ENCODE measurements around the gene RABL6. TPM values are rescaled to one million over a fixed set of nuclear protein-coding genes. Genes with fewer than 3 reads are reported as not detected.
A peak's percentile ranks its signal among the peaks of the same experiment; 100 is the strongest.

The RABL6 gene
- total RNA-seq, 1 donor from 2014 or later = 69.4 TPM

DNA sequence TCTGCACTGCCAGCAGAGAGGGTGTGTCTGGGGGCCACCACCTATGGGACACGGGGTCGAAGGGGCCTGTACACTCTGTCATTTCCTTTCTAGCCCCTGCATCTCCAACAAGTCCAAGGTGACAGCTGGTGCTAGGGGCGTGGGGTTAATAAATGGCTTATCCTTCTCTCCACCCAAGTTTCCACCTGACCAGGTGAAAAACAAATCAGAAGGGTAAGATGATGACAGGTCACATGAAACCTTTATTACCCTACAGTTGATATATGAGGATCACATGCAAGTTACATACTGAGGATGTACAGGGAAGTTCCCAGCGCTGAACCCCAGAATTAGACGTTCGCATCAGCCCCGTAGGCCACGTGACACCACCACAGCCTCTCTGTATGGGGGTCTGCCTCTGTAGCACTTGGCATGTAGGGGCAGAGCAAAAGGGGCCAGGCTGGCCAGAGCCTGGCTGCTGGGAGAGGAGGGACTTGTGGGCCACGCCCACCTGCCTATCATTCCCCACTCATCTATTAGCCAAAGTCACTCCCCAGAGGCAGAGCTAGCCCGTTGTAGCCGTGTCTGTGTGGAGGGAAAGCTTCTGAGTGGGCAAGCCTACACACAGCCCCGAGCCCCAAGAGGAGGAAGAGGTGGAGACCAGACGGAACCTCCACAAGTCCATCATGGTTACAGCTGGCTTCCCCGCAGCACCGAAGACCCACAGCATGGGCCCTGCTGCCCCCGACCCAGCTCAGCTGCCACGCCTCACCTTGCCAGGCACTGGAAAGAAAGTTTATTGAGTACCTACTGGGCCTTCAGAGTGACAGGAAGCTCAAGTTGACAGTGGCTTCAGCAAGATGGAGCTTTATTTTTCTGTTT, 14.4 kb upstream of the RABL6 start:
- H4K20me1 ChIP-seq (ENCODE audit: insufficient read depth, low read length) = peaks cover 22% of the 10 kb centered on the region
- no peaks in the 10 kb centered on the region for H3K9me3 ChIP-seq (ENCODE audit: insufficient read depth, low read depth, low read length)
- no peak overlapping the region for H2AFZ ChIP-seq (ENCODE audit: low read depth, low read length)
- no peaks in the 10 kb centered on the region for H3K27me3 Mint-ChIP-seq (ENCODE audit: low read depth, unreplicated experiment)
- peaks cover 9% of the 10 kb centered on the region for H3K79me2 ChIP-seq (ENCODE audit: insufficient read depth, low read length)
- FAIRE-seq = no peak
- no peak for DNase-seq (ENCODE audit: low read depth)
- H3K36me3 Mint-ChIP-seq (ENCODE audit: low read depth, unreplicated experiment) = peaks cover 6% of the 10 kb centered on the region
- H3K4me3 Mint-ChIP-seq (ENCODE audit: unreplicated experiment) = peak overlapping the region; percentile 41
- no peak overlapping the region for H3K4me2 ChIP-seq (ENCODE audit: low read length)
- H3K27ac ChIP-seq (ENCODE audit: low read depth, low read length) = no peak overlapping the region
- no peak overlapping the region for H3K4me3 ChIP-seq (ENCODE audit: insufficient read depth, low read depth, low read length)
- TF ChIP-seq EZH2 (IDR thresholded peaks at IDR 0.05; ENCODE audit: insufficient read depth, low read length) = no peak
- TF ChIP-seq, protein P1, sequence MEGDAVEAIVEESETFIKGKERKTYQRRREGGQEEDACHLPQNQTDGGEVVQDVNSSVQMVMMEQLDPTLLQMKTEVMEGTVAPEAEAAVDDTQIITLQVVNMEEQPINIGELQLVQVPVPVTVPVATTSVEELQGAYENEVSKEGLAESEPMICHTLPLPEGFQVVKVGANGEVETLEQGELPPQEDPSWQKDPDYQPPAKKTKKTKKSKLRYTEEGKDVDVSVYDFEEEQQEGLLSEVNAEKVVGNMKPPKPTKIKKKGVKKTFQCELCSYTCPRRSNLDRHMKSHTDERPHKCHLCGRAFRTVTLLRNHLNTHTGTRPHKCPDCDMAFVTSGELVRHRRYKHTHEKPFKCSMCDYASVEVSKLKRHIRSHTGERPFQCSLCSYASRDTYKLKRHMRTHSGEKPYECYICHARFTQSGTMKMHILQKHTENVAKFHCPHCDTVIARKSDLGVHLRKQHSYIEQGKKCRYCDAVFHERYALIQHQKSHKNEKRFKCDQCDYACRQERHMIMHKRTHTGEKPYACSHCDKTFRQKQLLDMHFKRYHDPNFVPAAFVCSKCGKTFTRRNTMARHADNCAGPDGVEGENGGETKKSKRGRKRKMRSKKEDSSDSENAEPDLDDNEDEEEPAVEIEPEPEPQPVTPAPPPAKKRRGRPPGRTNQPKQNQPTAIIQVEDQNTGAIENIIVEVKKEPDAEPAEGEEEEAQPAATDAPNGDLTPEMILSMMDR (IDR thresholded peaks at IDR 0.05; ENCODE audit: insufficient read depth, low read depth, low read length) = no peak
- H3K4me1 ChIP-seq (ENCODE audit: insufficient read depth, low read length) = peaks cover 18% of the 10 kb centered on the region
- no peaks in the 10 kb centered on the region for H3K9me3 Mint-ChIP-seq (ENCODE audit: unreplicated experiment)
- H3K27me3 ChIP-seq (ENCODE audit: insufficient read depth, low read length) = peaks cover 3% of the 10 kb centered on the region
- H3K27ac Mint-ChIP-seq (ENCODE audit: unreplicated experiment) = no peak overlapping the region
- no peaks in the 10 kb centered on the region for H3K36me3 ChIP-seq (ENCODE audit: insufficient read depth, low read length)
- peaks cover 15% of the 10 kb centered on the region for H3K4me1 Mint-ChIP-seq (ENCODE audit: low read depth, unreplicated experiment)
- no peak overlapping the region for H3K9ac ChIP-seq (ENCODE audit: low read length)

DNA sequence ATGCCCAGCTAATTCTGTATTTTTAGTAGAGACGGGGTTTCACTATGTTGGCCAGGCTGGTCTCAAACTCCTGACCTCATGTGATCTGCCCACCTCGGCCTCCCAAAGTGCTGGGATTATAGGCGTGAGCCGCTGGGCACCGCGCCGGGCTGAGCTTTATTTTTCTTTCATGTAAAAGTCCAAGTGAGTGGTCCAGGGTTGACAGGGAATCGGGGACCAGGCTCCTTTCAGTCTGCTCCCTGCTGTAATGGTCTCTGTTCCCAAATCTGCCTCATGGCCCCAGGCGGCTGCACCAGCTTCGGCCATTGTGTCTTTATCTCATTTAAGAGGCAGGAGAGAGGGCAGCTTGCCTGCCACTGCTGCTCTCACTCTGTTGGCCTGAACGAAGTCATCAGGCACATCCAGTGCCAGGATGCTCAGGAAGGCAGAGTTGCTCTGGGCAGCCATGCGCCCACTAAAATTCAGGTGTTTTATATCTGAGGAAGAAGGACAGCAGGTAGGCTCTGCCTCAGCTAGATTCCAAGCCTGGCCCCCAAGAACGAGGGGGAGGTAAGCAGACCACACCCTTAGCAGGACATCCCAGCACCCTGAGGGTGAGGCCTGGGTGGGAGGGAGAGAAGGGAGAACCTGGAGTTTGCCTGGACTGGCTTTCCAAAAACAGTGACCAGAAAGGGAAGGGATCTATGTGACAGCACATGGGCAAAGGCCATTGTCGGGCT, 13.3 kb upstream of the RABL6 start:
- peaks cover 15% of the 10 kb centered on the region for H3K4me1 Mint-ChIP-seq (ENCODE audit: low read depth, unreplicated experiment)
- Histone ChIP-seq H3K79me2 (ENCODE audit: insufficient read depth, low read length) (peaks cover 9% of the 10 kb centered on the region), H4K20me1 (ENCODE audit: insufficient read depth, low read length) (peaks cover 22% of the 10 kb centered on the region), H3K36me3 (ENCODE audit: insufficient read depth, low read length) (no peaks in the 10 kb centered on the region), H3K9me3 (ENCODE audit: insufficient read depth, low read depth, low read length) (no peaks in the 10 kb centered on the region), H3K27ac (ENCODE audit: low read depth, low read length) (no peak overlapping the region), H3K4me3 (ENCODE audit: insufficient read depth, low read depth, low read length) (no peak overlapping the region), H3K4me1 (ENCODE audit: insufficient read depth, low read length) (peaks cover 18% of the 10 kb centered on the region), H3K27me3 (ENCODE audit: insufficient read depth, low read length) (peaks cover 14% of the 10 kb centered on the region), H3K9ac (ENCODE audit: low read length) (no peak overlapping the region), H2AFZ (ENCODE audit: low read depth, low read length) (no peak overlapping the region), H3K4me2 (ENCODE audit: low read length) (no peak overlapping the region)
- FAIRE-seq (no peak), DNase-seq (ENCODE audit: low read depth) (no peak)
- no peak overlapping the region for H3K27ac Mint-ChIP-seq (ENCODE audit: unreplicated experiment)
- no peak overlapping the region for H3K4me3 Mint-ChIP-seq (ENCODE audit: unreplicated experiment)
- no peaks in the 10 kb centered on the region for H3K9me3 Mint-ChIP-seq (ENCODE audit: unreplicated experiment)
- H3K36me3 Mint-ChIP-seq (ENCODE audit: low read depth, unreplicated experiment) = peaks cover 6% of the 10 kb centered on the region
- H3K27me3 Mint-ChIP-seq (ENCODE audit: low read depth, unreplicated experiment) = no peaks in the 10 kb centered on the region
- no peak for TF ChIP-seq EZH2 (IDR thresholded peaks at IDR 0.05; ENCODE audit: insufficient read depth, low read length)
- TF ChIP-seq, protein P1 (IDR thresholded peaks at IDR 0.05; ENCODE audit: insufficient read depth, low read depth, low read length) = no peak
